NCI-H526 treated with DMSO at 0.1 percent for 48 hours (cell line): ENCODE data around the gene NPNT.

Source experiments
- DNase-seq: peaks from one replicate; lab custom pipeline; 2025; lab: John Stamatoyannopoulos, UW

The NPNT gene

GRCh38 chr4:105970371-105970770 is 75.1 kb downstream of the NPNT start:
- DNase-seq = no peak

DNA sequence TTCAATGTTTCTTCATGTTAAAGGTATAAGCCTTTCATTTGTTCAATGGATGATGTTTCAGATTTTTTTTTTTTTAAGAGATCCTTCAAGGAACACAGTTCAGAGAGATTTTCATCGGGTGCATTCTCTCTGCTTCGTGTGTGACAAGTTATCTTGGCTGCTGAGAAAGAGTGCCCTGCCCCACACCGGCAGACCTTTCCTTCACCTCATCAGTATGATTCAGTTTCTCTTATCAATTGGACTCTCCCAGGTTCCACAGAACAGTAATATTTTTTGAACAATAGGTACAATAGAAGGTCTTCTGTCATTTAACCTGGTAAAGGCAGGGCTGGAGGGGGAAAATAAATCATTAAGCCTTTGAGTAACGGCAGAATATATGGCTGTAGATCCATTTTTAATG is 75.8 kb downstream of the NPNT start:
- DNase-seq = no peak

DNA sequence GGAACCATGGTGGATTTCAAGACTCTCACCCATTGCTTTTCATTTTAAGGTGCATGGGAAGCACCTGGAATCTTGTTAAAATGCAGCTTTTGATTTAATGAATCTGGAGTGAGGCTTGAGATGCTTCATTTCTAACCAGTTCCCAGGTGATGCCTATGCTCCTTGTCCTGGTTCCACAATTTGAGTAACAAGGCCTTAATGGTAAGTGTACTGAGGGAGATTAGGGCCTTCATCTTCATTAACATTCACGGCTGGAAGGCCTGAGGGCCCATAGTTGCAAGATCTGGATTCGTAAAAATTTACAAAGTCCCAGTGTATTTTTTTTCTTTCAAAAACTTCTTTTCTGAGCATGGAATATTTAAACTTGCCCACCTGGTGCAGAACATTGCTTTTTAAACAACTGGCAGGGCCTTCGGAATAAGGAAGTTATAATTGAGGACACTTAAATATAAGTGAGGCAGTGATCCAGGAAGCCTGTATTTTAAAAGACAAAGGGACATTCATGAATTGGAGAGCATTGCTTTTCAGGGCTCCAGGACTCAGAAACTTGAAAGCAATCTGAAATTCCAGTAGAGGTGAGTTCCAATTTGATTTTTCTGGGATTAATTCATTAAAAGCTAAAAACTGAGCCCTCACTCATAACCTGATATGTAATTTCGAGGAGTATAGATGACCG is 77.8 kb downstream of the NPNT start:
- no peak for DNase-seq

- DNase-seq = no peak
Observed at GRCh38 chr4:105976915-105977314, 81.6 kb downstream of the NPNT start.

DNA sequence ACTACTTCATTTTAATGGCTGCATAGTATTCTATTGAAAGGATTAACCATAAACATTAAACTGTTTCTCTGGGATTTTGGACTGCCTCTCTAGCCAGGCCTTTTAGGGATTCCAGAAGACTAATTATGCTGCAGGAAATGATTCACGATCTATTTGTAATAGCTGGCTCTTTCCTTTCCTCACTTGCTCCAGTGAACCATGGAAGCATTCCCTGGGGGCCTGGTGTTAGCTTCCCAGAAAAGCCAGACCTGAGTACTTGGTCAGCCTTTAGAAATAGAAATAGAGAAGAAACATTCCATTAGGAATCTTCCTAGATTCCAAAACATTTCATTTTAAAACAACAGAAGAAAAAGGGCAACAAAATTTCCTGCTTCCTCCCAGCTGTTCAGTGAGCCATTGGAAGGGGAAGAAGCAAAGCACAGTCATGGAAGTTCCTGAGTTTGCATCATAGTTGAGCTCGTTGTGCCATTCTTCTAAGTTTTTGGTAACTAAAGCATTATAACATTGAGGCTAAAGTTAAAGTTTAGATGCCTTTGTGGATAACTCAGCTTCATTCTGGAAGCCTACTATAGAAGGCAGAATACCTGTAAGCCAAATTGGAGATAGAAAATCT is 83.5 kb downstream of the NPNT start:
- no peak for DNase-seq

- no peak for DNase-seq
Observed at GRCh38 chr4:105979506-105979905, 84.2 kb downstream of the NPNT start.

- DNase-seq = no peak
Observed at GRCh38 chr4:105988671-105989070, 93.4 kb downstream of the NPNT start.

GRCh38 chr4:105989485-105990242 is 94.4 kb downstream of the NPNT start:
- DNase-seq = no peak

DNA sequence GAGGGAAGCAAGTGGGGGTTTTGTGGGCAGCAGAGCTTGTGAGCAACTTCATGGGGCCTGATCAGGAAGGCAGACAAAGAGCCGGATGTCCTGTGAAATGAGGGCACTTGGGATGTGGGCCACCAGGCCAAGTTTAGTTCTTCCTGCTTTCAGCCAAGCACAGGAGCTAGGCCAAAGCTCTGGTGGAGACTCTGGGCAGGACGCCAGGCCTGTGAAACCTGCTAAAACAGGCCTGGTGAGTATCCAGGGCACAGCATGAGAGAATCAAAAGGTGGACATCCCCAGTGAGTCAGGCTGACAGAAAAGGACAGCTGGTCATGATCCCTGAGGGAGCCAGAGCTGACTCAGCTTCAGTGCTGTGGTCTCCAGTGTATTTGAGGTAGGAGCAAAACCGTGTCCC is 95.7 kb downstream of the NPNT start:
- no peak for DNase-seq

DNA sequence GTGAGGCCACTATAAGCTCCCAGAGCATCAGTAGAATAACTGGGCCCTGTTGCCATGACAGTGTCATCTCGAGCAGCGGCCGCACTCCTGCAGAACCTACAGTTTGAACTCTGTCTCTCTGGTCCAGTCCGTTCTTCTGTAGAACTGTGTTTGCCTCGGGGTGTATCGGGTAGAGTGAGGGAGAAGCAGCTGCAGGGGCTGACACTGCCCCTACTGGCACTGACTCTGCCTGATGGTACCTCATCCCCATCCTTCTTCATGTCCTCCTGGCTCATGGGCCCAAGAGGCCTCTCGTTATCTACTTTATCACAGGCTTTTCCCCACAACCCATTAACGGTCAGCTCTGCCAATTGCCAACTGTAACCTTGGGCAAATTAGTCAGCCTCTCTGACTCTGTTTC is 96.5 kb downstream of the NPNT start:
- no peak for DNase-seq

GRCh38 chr4:105992641-105993305 is 97.5 kb downstream of the NPNT start:
- DNase-seq = no peak

GRCh38 chr4:105994061-105994460 is 98.8 kb downstream of the NPNT start:
- DNase-seq = no peak

- DNase-seq = no peak
Observed at GRCh38 chr4:105994841-105995501, 99.7 kb downstream of the NPNT start.

DNA sequence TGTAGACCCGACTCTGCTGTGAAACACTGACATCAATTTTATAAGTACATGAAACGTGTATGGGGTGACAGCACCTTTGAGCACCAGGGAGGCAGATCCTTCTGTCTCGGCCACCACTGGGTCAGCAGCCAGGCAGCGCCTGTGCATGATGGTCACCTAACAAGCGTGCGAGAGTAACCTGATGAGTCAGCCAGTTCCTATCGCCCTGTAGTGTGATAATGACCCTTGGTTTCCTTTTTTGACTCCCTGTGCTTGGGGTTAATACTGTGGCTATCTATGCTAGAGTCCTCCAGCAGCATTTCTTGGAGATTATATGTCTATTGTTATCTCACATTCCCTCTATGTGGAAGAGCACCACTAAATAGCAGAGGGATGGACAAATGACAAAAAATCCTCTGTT is 101.6 kb downstream of the NPNT start:
- DNase-seq = no peak

DNA sequence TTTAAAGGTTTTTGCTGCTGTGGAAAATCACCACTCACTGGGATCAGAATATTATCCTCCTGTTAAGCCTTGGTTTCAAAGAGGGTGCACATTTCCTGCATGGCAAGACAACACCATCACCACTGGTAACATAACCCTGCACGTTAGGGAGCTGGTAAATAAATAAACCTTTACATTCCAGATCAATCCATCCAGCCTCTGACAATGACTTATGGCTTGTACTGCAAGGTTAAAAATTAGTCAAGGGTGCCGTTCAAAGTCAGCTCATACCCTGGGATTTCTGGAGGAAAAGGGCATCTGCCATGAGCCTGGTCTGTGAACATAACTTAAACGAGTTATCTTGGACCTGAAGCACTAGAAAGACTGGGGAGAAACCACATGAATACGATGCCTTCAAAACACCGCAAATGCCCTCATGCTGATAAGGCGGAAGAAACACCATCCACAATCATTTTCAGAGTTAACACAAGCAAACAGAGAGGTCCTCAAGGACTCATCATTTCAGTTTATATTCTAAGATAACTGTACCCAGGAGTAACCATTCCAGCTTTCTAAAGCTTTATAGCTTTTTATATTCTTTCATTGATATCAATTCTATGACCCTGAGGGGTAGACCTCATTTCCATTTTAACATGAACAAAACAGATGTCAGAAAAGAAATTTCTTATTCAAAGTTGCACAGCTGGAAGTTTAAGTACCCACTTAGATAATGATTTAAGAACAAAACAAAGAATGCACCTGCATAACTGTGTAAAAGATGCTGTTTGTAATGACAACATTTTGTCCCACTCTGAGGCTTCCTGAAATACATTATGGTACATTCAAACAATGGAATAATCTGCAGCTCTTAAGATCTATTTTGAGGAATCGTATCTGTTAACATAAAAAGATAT is 103.1 kb downstream of the NPNT start:
- no peak for DNase-seq

DNA sequence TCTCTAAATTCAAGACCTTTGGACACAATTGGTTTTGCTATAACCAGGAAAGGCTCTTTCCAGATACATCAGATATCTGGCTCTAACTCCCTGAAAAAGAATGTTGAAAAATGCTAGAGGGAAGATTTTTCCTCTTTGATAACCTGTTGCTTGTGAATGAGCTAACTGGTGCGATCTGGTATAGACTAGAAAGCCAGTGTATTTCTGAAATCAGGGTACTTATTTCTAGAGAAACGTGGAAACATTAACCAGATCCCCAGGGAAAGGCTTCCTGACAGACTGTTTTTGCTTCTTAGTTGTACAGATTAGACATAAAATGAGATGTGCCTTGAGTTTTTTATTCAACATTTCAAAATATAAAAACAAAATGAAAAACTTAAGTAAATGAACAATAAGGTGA is 107.7 kb downstream of the NPNT start:
- DNase-seq = no peak

GRCh38 chr4:106010761-106011160 is 115.5 kb downstream of the NPNT start:
- DNase-seq = no peak

DNA sequence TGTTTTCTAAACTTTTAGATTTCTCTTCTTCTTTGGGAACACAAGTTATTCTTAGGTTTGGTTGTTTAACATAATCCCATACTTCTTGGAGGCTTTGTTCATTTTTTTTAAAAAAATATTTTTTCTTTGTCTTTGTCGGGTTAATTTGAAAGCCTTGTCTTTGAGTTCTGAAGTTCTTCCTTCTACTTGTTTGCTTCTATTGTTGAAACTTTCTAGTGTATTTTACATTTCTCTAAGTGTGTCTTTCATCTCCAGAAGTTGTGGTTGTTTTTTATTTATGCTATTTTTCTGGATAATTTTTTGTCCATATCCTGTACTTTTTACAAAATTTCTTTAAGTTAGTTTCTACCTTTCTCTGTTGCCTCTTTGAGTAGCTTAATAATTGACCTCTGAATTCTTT is 116.1 kb downstream of the NPNT start:
- DNase-seq = no peak

DNA sequence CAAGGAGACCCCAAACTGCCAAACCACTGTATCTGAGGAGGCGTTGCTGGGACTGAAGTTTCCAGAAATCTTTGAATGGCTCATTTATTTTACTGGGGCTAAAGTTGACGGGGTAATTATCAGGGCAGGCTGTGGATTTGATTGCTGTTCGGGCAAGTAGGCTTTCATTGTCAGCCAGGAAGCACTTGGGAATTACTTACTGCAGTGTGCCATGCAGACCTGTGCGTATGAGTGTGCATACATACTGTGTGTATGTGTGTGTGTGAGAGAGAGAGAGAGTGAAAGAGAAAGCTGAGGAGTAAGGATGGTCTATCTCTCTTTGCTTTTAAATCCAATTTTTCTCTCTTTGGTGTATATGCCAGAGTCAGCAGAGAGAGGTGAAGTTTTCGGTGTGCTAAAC is 122.7 kb downstream of the NPNT start:
- no peak for DNase-seq

DNA sequence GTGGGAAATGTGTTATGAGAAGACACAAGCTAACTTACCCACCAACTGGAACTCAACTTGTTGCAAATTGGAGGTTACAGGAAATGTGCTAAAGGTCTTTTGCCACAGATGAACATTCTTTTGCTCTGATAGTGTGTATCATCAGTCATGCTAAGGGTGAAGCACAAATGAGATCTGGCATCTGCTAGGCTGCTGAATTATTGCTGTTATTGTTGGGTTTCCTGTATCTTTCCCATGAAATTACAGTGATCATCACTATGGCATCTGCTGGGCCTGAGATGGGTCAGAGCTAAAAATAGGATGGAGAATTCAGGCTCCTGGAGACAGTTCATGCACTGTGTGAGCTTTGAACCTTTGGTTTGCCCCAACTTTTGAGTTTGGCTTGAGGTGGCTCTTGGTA is 124.5 kb downstream of the NPNT start:
- no peak for DNase-seq
